DOHH2 (cell line): ENCODE results near the gene RUSC2.

Experiments
- H3F3A ChIP-seq: fragments of 200-600 bp; sonication (generic), shearing (Covaris generic); 2 replicates; pipeline ENCODE4 v1.6.0; 2016; ENCODE audit warnings: antibody characterized with exemption, mild to moderate bottlenecking; ENCODE audit not compliant: control insufficient read depth, insufficient read depth
- H3K27ac ChIP-seq: fragments of 200-600 bp; sonication (generic); 2 replicates; pipeline ENCODE4 v1.5.1; 2014; ENCODE audit warnings: low read depth, mild to moderate bottlenecking, low read length, moderate library complexity
- H3K27me3 ChIP-seq: fragments of 200-600 bp; sonication (generic); 2 replicates; pipeline ENCODE4 v1.6.1; 2014; ENCODE audit warnings: mild to moderate bottlenecking, low read length, mixed read lengths; ENCODE audit not compliant: control insufficient read depth
- H3K36me3 ChIP-seq: fragments of 200-600 bp; sonication (generic); 2 replicates; pipeline ENCODE4 v1.6.1; 2014; ENCODE audit warnings: mild to moderate bottlenecking, low read length, moderate library complexity, mixed read lengths; ENCODE audit not compliant: control insufficient read depth
- H3K4me1 ChIP-seq: fragments of 200-600 bp; sonication (generic); 2 replicates; pipeline ENCODE4 v1.6.1; 2014; ENCODE audit warnings: mild to moderate bottlenecking, low read length, mixed read lengths; ENCODE audit not compliant: control insufficient read depth
- H3K4me2 ChIP-seq: fragments of 200-600 bp; sonication (generic); 2 replicates; pipeline ENCODE4 v1.6.0; 2014; ENCODE audit warnings: mild to moderate bottlenecking, low read length, moderate library complexity
- H3K4me3 ChIP-seq: fragments of 200-600 bp; sonication (generic); 2 replicates; pipeline ENCODE4 v1.5.1; 2014; ENCODE audit warnings: mild to moderate bottlenecking, low read length, mixed read lengths
- H3K79me2 ChIP-seq: fragments of 200-600 bp; sonication (generic); 2 replicates; pipeline ENCODE4 v1.6.1; 2014; ENCODE audit warnings: mild to moderate bottlenecking, low read length, mixed read lengths; ENCODE audit not compliant: control insufficient read depth
- H3K9me2 ChIP-seq: fragments of 200-600 bp; sonication (generic); replicated peaks from 2 replicates; pipeline ENCODE4 v1.6.1; 2014; ENCODE audit warnings: mild to moderate bottlenecking, low read length, mixed read lengths; ENCODE audit not compliant: control insufficient read depth
- H3K9me3 ChIP-seq: fragments of 200-600 bp; sonication (generic); 2 replicates; pipeline ENCODE4 v1.6.1; 2014; ENCODE audit warnings: antibody characterized with exemption, low read length, mixed read lengths; ENCODE audit not compliant: control insufficient read depth, insufficient read depth
- H4K20me1 ChIP-seq: fragments of 200-600 bp; sonication (generic); 2 replicates; pipeline ENCODE4 v1.6.0; 2014; ENCODE audit warnings: low read depth, mild to moderate bottlenecking, antibody characterized with exemption, low read length, moderate library complexity; ENCODE audit not compliant: control insufficient read depth, insufficient read depth
- EZH2phosphoT487 ChIP-seq: fragments of 200-600 bp; sonication (generic); IDR thresholded peaks from 2 replicates; pipeline ENCODE4 v1.6.1; 2017; ENCODE audit warnings: borderline replicate concordance, mild to moderate bottlenecking, antibody characterized with exemption, low read length, moderate library complexity, mixed read lengths
- TF ChIP-seq, protein P1 (sequence below): fragments of 200-600 bp; sonication (generic); IDR thresholded peaks from one replicate; pipeline ENCODE4 v1.5.1; 2014; ENCODE audit warnings: antibody characterized with exemption, mild to moderate bottlenecking, low read depth, low read length; ENCODE audit not compliant: poor library complexity, severe bottlenecking

RUSC2 gene

DNA sequence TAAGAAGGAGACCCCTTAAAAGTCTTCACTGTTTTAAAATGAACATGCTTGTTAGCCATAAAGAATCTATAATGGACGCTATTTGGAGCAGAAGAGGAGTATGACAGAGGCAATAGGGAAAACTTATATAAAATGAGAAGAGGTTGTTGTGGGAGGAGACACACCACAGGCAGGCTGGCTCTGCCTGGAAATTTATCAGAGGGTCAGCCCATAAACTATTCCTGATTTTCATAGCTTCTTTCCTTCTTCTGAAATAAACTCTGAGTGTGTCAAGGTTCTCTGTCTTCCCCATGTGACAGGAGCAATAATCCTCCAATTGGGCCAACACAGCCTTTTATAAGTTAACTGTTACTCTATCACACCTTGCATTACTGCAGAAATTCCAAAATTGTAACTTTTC lies 19.6 kb upstream of the RUSC2 start:
- TF ChIP-seq, protein P1, sequence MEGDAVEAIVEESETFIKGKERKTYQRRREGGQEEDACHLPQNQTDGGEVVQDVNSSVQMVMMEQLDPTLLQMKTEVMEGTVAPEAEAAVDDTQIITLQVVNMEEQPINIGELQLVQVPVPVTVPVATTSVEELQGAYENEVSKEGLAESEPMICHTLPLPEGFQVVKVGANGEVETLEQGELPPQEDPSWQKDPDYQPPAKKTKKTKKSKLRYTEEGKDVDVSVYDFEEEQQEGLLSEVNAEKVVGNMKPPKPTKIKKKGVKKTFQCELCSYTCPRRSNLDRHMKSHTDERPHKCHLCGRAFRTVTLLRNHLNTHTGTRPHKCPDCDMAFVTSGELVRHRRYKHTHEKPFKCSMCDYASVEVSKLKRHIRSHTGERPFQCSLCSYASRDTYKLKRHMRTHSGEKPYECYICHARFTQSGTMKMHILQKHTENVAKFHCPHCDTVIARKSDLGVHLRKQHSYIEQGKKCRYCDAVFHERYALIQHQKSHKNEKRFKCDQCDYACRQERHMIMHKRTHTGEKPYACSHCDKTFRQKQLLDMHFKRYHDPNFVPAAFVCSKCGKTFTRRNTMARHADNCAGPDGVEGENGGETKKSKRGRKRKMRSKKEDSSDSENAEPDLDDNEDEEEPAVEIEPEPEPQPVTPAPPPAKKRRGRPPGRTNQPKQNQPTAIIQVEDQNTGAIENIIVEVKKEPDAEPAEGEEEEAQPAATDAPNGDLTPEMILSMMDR, result no peak
- no peak for TF ChIP-seq EZH2phosphoT487
- no peaks in the 10 kb centered on the region for H4K20me1 ChIP-seq
- H3K4me3 ChIP-seq, result no peak overlapping the region
- peaks cover 12% of the 10 kb centered on the region for H3K27me3 ChIP-seq
- H3K4me1 ChIP-seq, result no peaks in the 10 kb centered on the region
- H3K9me2 ChIP-seq, result no peaks in the 10 kb centered on the region
- H3K4me2 ChIP-seq, result no peak overlapping the region
- H3K27ac ChIP-seq, result no peak overlapping the region
- H3K36me3 ChIP-seq, result no peaks in the 10 kb centered on the region
- no peaks in the 10 kb centered on the region for H3K79me2 ChIP-seq
- no peaks in the 10 kb centered on the region for H3K9me3 ChIP-seq
- no peaks in the 10 kb centered on the region for H3F3A ChIP-seq

DNA sequence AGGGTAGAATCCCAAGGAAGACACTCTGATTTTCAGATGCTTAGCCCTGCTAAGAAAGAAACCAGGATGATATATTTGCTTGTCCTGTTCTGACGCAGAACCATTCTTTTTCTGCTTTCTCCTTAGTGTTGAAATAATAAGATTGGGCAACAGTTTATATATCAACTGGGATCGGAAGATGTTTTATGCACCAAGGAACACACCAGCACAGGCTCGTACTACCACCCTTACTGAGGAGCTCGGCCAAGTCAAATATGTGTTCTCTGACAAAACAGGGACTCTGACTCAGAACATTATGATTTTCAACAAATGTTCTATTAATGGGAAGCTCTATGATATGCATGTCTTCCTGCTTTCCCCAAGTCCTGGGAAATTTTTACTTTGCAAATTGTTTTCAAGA lies 19.0 kb upstream of the RUSC2 start:
- Histone ChIP-seq H3F3A (no peaks in the 10 kb centered on the region), H3K4me1 (no peaks in the 10 kb centered on the region), H3K36me3 (no peaks in the 10 kb centered on the region), H4K20me1 (no peaks in the 10 kb centered on the region), H3K4me3 (no peak overlapping the region), H3K79me2 (no peaks in the 10 kb centered on the region), H3K27ac (no peak overlapping the region), H3K27me3 (peaks cover 16% of the 10 kb centered on the region), H3K4me2 (no peak overlapping the region), H3K9me2 (no peaks in the 10 kb centered on the region), H3K9me3 (no peaks in the 10 kb centered on the region)
- TF ChIP-seq, protein P1, result no peak
- TF ChIP-seq EZH2phosphoT487, result no peak

DNA sequence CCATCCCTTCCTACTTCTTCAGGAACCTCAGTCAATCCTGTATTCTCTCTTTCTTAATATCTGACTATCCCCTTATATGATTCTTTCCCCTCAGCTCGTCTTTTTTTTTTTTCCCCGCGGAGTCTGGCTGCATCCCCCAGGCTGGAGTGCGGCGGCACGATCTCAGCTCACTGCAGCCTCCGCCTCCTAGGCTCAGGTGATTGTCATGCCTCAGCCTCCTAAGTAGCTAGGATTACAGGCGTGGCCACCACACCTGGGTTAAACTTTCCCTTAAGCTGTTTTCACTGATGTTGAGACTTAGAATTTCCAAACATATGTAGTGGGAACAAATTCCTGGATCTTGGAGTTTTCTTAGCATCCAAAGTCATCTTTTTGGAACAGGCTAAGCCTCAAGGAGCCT lies 13.3 kb upstream of the RUSC2 start:
- H3K36me3 ChIP-seq, result no peaks in the 10 kb centered on the region
- TF ChIP-seq EZH2phosphoT487, result no peak
- TF ChIP-seq, protein P1, result no peak
- no peak overlapping the region for H3K4me2 ChIP-seq
- no peaks in the 10 kb centered on the region for H3K4me1 ChIP-seq
- no peaks in the 10 kb centered on the region for H3K9me2 ChIP-seq
- H3K27ac ChIP-seq, result no peak overlapping the region
- H3K27me3 ChIP-seq, result peaks cover 17% of the 10 kb centered on the region
- H4K20me1 ChIP-seq, result no peaks in the 10 kb centered on the region
- no peaks in the 10 kb centered on the region for H3K9me3 ChIP-seq
- no peaks in the 10 kb centered on the region for H3K79me2 ChIP-seq
- H3F3A ChIP-seq, result no peaks in the 10 kb centered on the region
- no peak overlapping the region for H3K4me3 ChIP-seq
